ENCODE measurements around the gene SPACA5.

- TF ChIP-seq ZKSCAN1 (IDR thresholded peaks at IDR 0.05; ENCODE audit: low read depth, low read length) (no peak), ELK1 (CRISPR knock-in tag; IDR thresholded peaks at IDR 0.05) (no peak), JUN (IDR thresholded peaks at IDR 0.05; ENCODE audit: borderline replicate concordance, low read depth, low read length) (no peak), JUN (CRISPR knock-in tag; IDR thresholded peaks at IDR 0.05; ENCODE audit: borderline replicate concordance) (no peak), EP300 (IDR thresholded peaks at IDR 0.05; ENCODE audit: low read length) (no peak), ZNF217 (CRISPR knock-in tag; IDR thresholded peaks at IDR 0.05) (no peak), SMAD1 (IDR thresholded peaks at IDR 0.05; ENCODE audit: low read depth, low read length, partially characterized antibody) (no peak), PHF8 (IDR thresholded peaks at IDR 0.05; ENCODE audit: borderline replicate concordance, low read length) (no peak), KLF13 (tag; IDR thresholded peaks at IDR 0.05; ENCODE audit: borderline replicate concordance, low read depth) (no peak), CTCF (IDR thresholded peaks at IDR 0.05 in 2 of 3, conservative IDR thresholded peaks at IDR 0.05 in 1 of 3; ENCODE audit: insufficient read depth in 2 of 3, low read depth in 1 of 3, low read length in 3 of 3) (no peak), EZH2 (IDR thresholded peaks at IDR 0.05; ENCODE audit: borderline replicate concordance, low read depth, low read length) (no peak)
- TF ChIP-seq, protein P1, sequence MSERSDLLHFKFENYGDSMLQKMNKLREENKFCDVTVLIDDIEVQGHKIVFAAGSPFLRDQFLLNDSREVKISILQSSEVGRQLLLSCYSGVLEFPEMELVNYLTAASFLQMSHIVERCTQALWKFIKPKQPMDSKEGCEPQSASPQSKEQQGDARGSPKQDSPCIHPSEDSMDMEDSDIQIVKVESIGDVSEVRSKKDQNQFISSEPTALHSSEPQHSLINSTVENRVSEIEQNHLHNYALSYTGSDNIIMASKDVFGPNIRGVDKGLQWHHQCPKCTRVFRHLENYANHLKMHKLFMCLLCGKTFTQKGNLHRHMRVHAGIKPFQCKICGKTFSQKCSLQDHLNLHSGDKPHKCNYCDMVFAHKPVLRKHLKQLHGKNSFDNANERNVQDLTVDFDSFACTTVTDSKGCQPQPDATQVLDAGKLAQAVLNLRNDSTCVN (CRISPR knock-in tag; IDR thresholded peaks at IDR 0.05): no peak
- TF ChIP-seq, protein P2, sequence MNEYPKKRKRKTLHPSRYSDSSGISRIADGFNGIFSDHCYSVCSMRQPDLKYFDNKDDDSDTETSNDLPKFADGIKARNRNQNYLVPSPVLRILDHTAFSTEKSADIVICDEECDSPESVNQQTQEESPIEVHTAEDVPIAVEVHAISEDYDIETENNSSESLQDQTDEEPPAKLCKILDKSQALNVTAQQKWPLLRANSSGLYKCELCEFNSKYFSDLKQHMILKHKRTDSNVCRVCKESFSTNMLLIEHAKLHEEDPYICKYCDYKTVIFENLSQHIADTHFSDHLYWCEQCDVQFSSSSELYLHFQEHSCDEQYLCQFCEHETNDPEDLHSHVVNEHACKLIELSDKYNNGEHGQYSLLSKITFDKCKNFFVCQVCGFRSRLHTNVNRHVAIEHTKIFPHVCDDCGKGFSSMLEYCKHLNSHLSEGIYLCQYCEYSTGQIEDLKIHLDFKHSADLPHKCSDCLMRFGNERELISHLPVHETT (CRISPR knock-in tag; conservative IDR thresholded peaks at IDR 0.05 in 1 of 2, IDR thresholded peaks at IDR 0.05 in 1 of 2): no peak
Measured at GRCh38 chrX:48022100-48022499, 15.3 kb downstream of the SPACA5 start.

All from K562 (cell line).